Right ventricle myocardium superior (tissue), 1 donor: Measurements from ENCODE around the gene CDS1. TPM values are rescaled to one million over a fixed set of nuclear protein-coding genes. Genes with fewer than 3 reads are reported as not detected.

Experiments
- ATAC-seq: fragments of 200-7000 bp; cut with Tn5 transposase; one replicate; pipeline ENCODE4 v1.9.1; 2020; ENCODE audit warnings: mild to moderate bottlenecking; ENCODE audit not compliant: poor library complexity
- DNase-seq: peaks from one replicate; pipeline ENCODE4 v3.0.0-alpha.2; 2020
- intact Hi-C: fragments of 100-400 bp; cut with DNase I; formaldehyde crosslinking; loops from one replicate; pipeline ENCODE4 v1.11.2; 2022
- total RNA-seq: library from RNA; stranded (reverse); fragmentation: NEBNext Ultra II Directional; extraction: Animal tissue kit (Norgen Biotek cat#: 25700); gene quantifications from one replicate; pipeline ENCODE4 v1.2.1, GENCODE V29; 2021
- donor health status: DM: no; HTN: yes; CAD: no; lungs with severe emphysema.

CDS1 gene
- total RNA-seq, 1 donor from 2014 or later, result 0.19 TPM

- ATAC-seq, result peak; percentile 22
- intact Hi-C loops, result no loop called here
- DNase-seq, result no peak
Measured at GRCh38 chr4:84596826-84597225, 13.9 kb downstream of the CDS1 start.

GRCh38 chr4:84597450-84597849 lies 14.5 kb downstream of the CDS1 start:
- ATAC-seq, result no peak
- DNase-seq, result no peak
- intact Hi-C loops, result no loop called here

GRCh38 chr4:84606645-84607044 lies 23.7 kb downstream of the CDS1 start:
- DNase-seq (no peak), ATAC-seq (no peak)
- intact Hi-C loops, result no loop called here

- intact Hi-C loops, result no loop called here
- no peak for ATAC-seq
- no peak for DNase-seq
Measured at GRCh38 chr4:84611531-84611930, 28.6 kb downstream of the CDS1 start.

GRCh38 chr4:84614891-84615290 lies 32.0 kb downstream of the CDS1 start:
- no peak for DNase-seq
- intact Hi-C loops, result no loop called here
- ATAC-seq, result no peak

- DNase-seq (no peak), ATAC-seq (no peak)
- intact Hi-C loops, result no loop called here
Measured at GRCh38 chr4:84615355-84615754, 32.4 kb downstream of the CDS1 start.

GRCh38 chr4:84622959-84623358 lies 40.0 kb downstream of the CDS1 start:
- ATAC-seq (no peak), DNase-seq (no peak)
- intact Hi-C loops, result no loop called here

- intact Hi-C loops, result no loop called here
- DNase-seq (no peak), ATAC-seq (no peak)
Measured at GRCh38 chr4:84623661-84624060, 40.7 kb downstream of the CDS1 start.

GRCh38 chr4:84626673-84627072 lies 43.7 kb downstream of the CDS1 start:
- intact Hi-C loops, result no loop called here
- DNase-seq (no peak), ATAC-seq (no peak)

- intact Hi-C loops, result no loop called here
- ATAC-seq (no peak), DNase-seq (no peak)
Measured at GRCh38 chr4:84631573-84631972, 48.6 kb downstream of the CDS1 start.

GRCh38 chr4:84632092-84632491 lies 49.2 kb downstream of the CDS1 start:
- intact Hi-C loops, result no loop called here
- ATAC-seq (no peak), DNase-seq (no peak)

GRCh38 chr4:84634961-84635360 lies 52.0 kb downstream of the CDS1 start:
- ATAC-seq, result no peak
- intact Hi-C loops, result no loop called here
- DNase-seq, result no peak

GRCh38 chr4:84638092-84638491 lies 55.2 kb downstream of the CDS1 start:
- intact Hi-C loops, result no loop called here
- DNase-seq, result no peak
- no peak for ATAC-seq

GRCh38 chr4:84639145-84639544 lies 56.2 kb downstream of the CDS1 start:
- intact Hi-C loops, result no loop called here
- no peak for ATAC-seq
- DNase-seq, result no peak

- no peak for ATAC-seq
- intact Hi-C loops, result no loop called here
- DNase-seq, result no peak
Measured at GRCh38 chr4:84644087-84644486, 61.2 kb downstream of the CDS1 start.

- no peak for ATAC-seq
- intact Hi-C loops, result no loop called here
- no peak for DNase-seq
Measured at GRCh38 chr4:84647312-84647884, 64.5 kb downstream of the CDS1 start.

GRCh38 chr4:84648178-84648577 lies 65.3 kb downstream of the CDS1 start:
- intact Hi-C loops, result no loop called here
- DNase-seq (no peak), ATAC-seq (no peak)

- ATAC-seq (peak; percentile 22), DNase-seq (no peak)
- intact Hi-C loops, result no loop called here
Measured at GRCh38 chr4:84648863-84649647, 66.1 kb downstream of the CDS1 start.

GRCh38 chr4:84651499-84651898 lies 68.6 kb downstream of the CDS1 start:
- intact Hi-C loops, result no loop called here
- no peak for ATAC-seq

GRCh38 chr4:84652478-84652877 lies 69.6 kb downstream of the CDS1 start:
- ATAC-seq (no peak), DNase-seq (no peak)
- intact Hi-C loops, result no loop called here

More at GRCh38 chr4:84651499-84651898, 68.6 kb downstream of the CDS1 start:
- no peak for DNase-seq

GRCh38 chr4:84660606-84661005 lies 77.7 kb downstream of the CDS1 start:
- no peak for ATAC-seq
- intact Hi-C loops, result no loop called here
- DNase-seq, result no peak
